Psoas muscle (tissue), 8 donors: ENCODE data around the gene SPRR2B. TPM values are rescaled to one million over a fixed set of nuclear protein-coding genes. Genes with fewer than 3 reads are reported as not detected.
"Not testable (repeated sequence)": the region's sequence is repeated elsewhere in the genome, so short reads cannot be mapped to it uniquely, and the experiment has no call there.

Source experiments
- ATAC-seq, 4 donors: fragments of 200-7000 bp; cut with Tn5 transposase; one replicate each; pipeline ENCODE4 v1.9.1; 2020; ENCODE audit warnings: moderate library complexity in 3 of 4, mild to moderate bottlenecking in 2 of 4
- DNase-seq, 2 donors: peaks; one replicate each; pipeline ENCODE4 v3.0.0-alpha.2; 2020
- H3K27ac ChIP-seq: fragments of 200-600 bp; one replicate; pipeline ENCODE4 v1.8.0; 2022
- H3K27me3 ChIP-seq, 3 donors: fragments of 200-600 bp in 1 of 3; one replicate each; pipeline versions ENCODE4 v1.6.1 to v1.8.0; 2013 to 2022; ENCODE audit warnings: low read length in 2 of 3, mild to moderate bottlenecking in 2 of 3, moderate library complexity in 1 of 3; ENCODE audit not compliant: insufficient read depth in 3 of 3
- H3K36me3 ChIP-seq, 2 donors: fragments of 200-600 bp in 1 of 2; one replicate each; pipeline versions ENCODE4 v1.6.1 to v1.8.0; 2013 to 2022; ENCODE audit warnings: low read depth in 1 of 2, mild to moderate bottlenecking in 1 of 2, moderate library complexity in 1 of 2; ENCODE audit not compliant: insufficient read depth in 1 of 2
- H3K4me1 ChIP-seq: fragments of 200-600 bp; one replicate; pipeline ENCODE4 v1.8.0; 2022
- H3K4me3 ChIP-seq: fragments of 200-600 bp; one replicate; pipeline ENCODE4 v1.8.0; 2022; ENCODE audit warnings: mild to moderate bottlenecking
- H3K9me3 ChIP-seq: fragments of 200-600 bp; one replicate; pipeline ENCODE4 v1.8.0; 2022
- WGBS, 3 donors: extraction: QIAGEN DNeasy Blood & Tissue Kit; methylation state at CpG; one replicate each; pipeline versions ENCODE4 v1.1.6 to v1.1.7; 2013; 5-methylcytosine and 5-hydroxymethylcytosine counted together
- intact Hi-C, 2 donors: fragments of 100-400 bp; cut with DNase I; formaldehyde crosslinking; loops; one replicate each; pipeline versions ENCODE4 v1.11.0 to v1.14.2; 2022
- polyA plus RNA-seq, 3 donors: library from polyadenylated mRNA; stranded (reverse); fragments of 200-250 nt; gene quantifications; one replicate each; pipeline ENCODE4 v1.2.3, GENCODE V29; 2013
- total RNA-seq, 4 donors: library from RNA; stranded (reverse); fragmentation: NEBNext Ultra II Directional in 2 of 4; extraction: Animal tissue kit (Norgen Biotek cat#: 25700) in 2 of 4; gene quantifications; one replicate each; pipeline versions ENCODE4 v1.2.1 to v1.2.4, GENCODE V29; 2021 to 2023
- TF ChIP-seq, protein P1 (sequence below): fragments of 200-600 bp; IDR thresholded peaks from one replicate; pipeline ENCODE4 v1.8.0; 2022; ENCODE audit warnings: antibody characterized with exemption
- donor health status: healthy with polysubstance abuse.
- donor health status: DM: no; HTN: no; CAD: no; lungs with moderate emphysema.
- donor health status: Bipolar disorder and iron deficiency.
- donor health status: healthy.
- donor health status: DM: yes; HTN: yes; CAD: no.
- donor health status: DM: no; HTN: no; CAD: no.
- donor health status: DM: no; HTN: no; CAD: no.
- donor health status: DM: yes; HTN: yes; CAD: no.

Gene SPRR2B
- total and polyA plus RNA-seq, 7 donors = not detected

GRCh38 chr1:153025797-153026196 is 45.6 kb downstream of the SPRR2B start:
- no peaks in the 10 kb centered on the region for H3K36me3 ChIP-seq

DNA sequence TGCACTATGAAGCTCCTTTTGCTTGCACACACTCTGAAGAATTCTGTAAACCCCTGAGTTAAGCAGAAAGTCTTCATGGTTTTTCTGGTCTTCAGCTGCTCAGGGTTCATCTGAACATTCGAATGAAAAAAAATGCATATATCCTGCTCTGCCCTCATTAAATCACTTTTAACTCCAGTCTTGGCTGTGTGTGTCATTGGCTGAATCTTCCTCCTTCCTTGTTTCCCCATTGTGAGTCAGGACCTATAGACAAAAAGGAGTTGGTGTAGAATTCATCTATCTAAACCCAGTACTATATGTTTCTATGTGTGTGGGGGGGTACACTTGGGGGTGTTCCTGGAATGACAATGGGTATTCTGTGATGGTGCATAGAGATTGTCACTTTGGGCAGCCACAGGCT is 47.0 kb downstream of the SPRR2B start:
- intact Hi-C loops = no loop called here
- 65 to 83% (median 73%) methylated on average over 1 of the region's 1 CpG for WGBS, 3 donors
- ATAC-seq (no peak), DNase-seq (no peak)
- TF ChIP-seq, protein P1, sequence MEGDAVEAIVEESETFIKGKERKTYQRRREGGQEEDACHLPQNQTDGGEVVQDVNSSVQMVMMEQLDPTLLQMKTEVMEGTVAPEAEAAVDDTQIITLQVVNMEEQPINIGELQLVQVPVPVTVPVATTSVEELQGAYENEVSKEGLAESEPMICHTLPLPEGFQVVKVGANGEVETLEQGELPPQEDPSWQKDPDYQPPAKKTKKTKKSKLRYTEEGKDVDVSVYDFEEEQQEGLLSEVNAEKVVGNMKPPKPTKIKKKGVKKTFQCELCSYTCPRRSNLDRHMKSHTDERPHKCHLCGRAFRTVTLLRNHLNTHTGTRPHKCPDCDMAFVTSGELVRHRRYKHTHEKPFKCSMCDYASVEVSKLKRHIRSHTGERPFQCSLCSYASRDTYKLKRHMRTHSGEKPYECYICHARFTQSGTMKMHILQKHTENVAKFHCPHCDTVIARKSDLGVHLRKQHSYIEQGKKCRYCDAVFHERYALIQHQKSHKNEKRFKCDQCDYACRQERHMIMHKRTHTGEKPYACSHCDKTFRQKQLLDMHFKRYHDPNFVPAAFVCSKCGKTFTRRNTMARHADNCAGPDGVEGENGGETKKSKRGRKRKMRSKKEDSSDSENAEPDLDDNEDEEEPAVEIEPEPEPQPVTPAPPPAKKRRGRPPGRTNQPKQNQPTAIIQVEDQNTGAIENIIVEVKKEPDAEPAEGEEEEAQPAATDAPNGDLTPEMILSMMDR = no peak
- Histone ChIP-seq H3K4me1 (no peaks in the 10 kb centered on the region), H3K4me3 (no peak overlapping the region), H3K27ac (no peak overlapping the region), H3K36me3 (no peaks in the 10 kb centered on the region), H3K27me3 (peaks cover 0 to 2% (median 0%) of the 10 kb centered on the region in 3 donors), H3K9me3 (no peaks in the 10 kb centered on the region)

More at GRCh38 chr1:153025797-153026196, 45.6 kb downstream of the SPRR2B start:
- no peak overlapping the region for H3K27ac ChIP-seq
- H3K27me3 ChIP-seq = no peaks in the 10 kb centered on the region
- no peaks in the 10 kb centered on the region for H3K9me3 ChIP-seq
- no peaks in the 10 kb centered on the region for H3K4me1 ChIP-seq
- intact Hi-C loops = no loop called here
- 78 to 89% (median 81%) methylated on average over 1 of the region's 1 CpG for WGBS, 3 donors
- DNase-seq (no peak), ATAC-seq (no peak)
- TF ChIP-seq, protein P1 = no peak
- H3K4me3 ChIP-seq = no peak overlapping the region

DNA sequence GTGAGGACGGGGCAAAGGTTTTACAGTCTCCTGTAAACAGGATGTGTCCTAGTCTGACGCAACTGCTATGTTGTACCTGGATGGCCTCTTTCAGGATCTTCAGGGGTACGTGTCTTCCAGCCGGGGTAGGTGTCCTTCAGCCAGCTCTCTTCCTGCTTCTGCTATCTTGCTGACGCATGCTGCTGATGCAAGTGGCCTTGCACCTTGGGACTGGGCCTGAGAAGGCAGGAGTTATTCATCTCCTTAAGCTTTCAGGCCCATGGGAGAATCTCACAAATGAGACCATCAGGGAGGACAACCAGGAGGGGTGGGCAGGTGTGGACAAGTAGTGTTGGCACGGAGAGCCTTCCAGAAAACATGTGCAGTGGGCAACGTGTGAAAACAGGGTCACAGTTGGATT is 48.3 kb downstream of the SPRR2B start:
- intact Hi-C loops = no loop called here
- no peaks in the 10 kb centered on the region for H3K36me3 ChIP-seq
- DNase-seq = no peak
- H3K4me3 ChIP-seq = no peak overlapping the region
- WGBS, 3 donors = 80 to 88% (median 86%) methylated on average over 7 of the region's 7 CpGs
- TF ChIP-seq, protein P1 = no peak
- ATAC-seq = no peak
- no peaks in the 10 kb centered on the region for H3K4me1 ChIP-seq
- H3K9me3 ChIP-seq = no peaks in the 10 kb centered on the region
- peaks cover 0 to 2% (median 0%) of the 10 kb centered on the region in 3 donors for H3K27me3 ChIP-seq
- no peak overlapping the region for H3K27ac ChIP-seq

DNA sequence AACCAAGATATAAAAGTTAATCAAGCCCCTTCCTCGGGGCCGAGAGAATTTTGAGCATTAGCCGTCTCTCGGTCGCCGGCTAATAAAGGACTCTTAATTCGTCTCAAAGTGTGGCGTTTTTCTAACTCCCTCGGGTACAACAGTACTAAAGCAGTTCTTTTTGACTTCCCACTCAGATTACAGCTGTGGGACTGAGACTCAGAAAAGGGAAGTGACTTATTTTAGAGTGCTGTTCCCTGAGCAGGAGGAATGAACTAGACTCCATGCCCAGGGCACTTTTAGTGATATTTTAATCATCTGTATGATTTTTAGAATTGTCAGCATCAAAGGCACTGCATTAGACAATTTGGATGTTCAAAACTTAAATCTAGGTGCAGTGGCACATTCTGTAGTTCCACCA is 49.1 kb downstream of the SPRR2B start:
- intact Hi-C loops, ATAC-seq, H3K27ac ChIP-seq, H3K36me3 ChIP-seq, H3K27me3 ChIP-seq, H3K9me3 ChIP-seq, DNase-seq, H3K4me1 ChIP-seq, H3K4me3 ChIP-seq: not testable (repeated sequence)
- 9 to 30% (median 11%) methylated on average over 9 of the region's 9 CpGs for WGBS, 3 donors

GRCh38 chr1:153021829-153022228 is 49.6 kb downstream of the SPRR2B start:
- H3K36me3 ChIP-seq, H3K4me1 ChIP-seq, H3K27me3 ChIP-seq, DNase-seq, ATAC-seq, H3K9me3 ChIP-seq, intact Hi-C loops, H3K27ac ChIP-seq, H3K4me3 ChIP-seq: not testable (repeated sequence)
- 11 to 19% (median 14%) methylated on average over 2 of the region's 2 CpGs for WGBS, 3 donors

Other genes with a start within 250 kb of the SPRR2B start
- not detected for gene LCE1A, start 244.1 kb downstream of the SPRR2B start, total RNA-seq
- not detected for gene LCE1A, start 244.1 kb downstream of the SPRR2B start, polyA plus RNA-seq
- not detected for gene LCE6A, start 228.8 kb downstream of the SPRR2B start, total RNA-seq
- not detected for gene LCE6A, start 228.8 kb downstream of the SPRR2B start, polyA plus RNA-seq
- not detected for gene LCE7A, start 211.6 kb downstream of the SPRR2B start, total RNA-seq
- not detected for gene LCE7A, start 211.6 kb downstream of the SPRR2B start, polyA plus RNA-seq
- gene SMCP, start 193.3 kb downstream of the SPRR2B start, total RNA-seq = not detected
- gene SMCP, start 193.3 kb downstream of the SPRR2B start, polyA plus RNA-seq = not detected
- gene IVL, start 163.1 kb downstream of the SPRR2B start, total RNA-seq = not detected
- gene IVL, start 163.1 kb downstream of the SPRR2B start, polyA plus RNA-seq = under 1 TPM in 1 of 3 donors, not detected in 2; 0.04 TPM
- gene SPRR5, start 124.4 kb downstream of the SPRR2B start, total RNA-seq = not detected
- gene SPRR5, start 124.4 kb downstream of the SPRR2B start, polyA plus RNA-seq = not detected
- not detected for gene SPRR4, start 101.0 kb downstream of the SPRR2B start, total RNA-seq
- gene SPRR4, start 101.0 kb downstream of the SPRR2B start, polyA plus RNA-seq = not detected
- not detected for gene SPRR1A, start 87.5 kb downstream of the SPRR2B start, total RNA-seq
- gene SPRR1A, start 87.5 kb downstream of the SPRR2B start, polyA plus RNA-seq = not detected
- 1 to 10 TPM in 1 of 4 donors, under 1 TPM in 1, not detected in 2; 0.32 to 1.1 TPM for gene SPRR3, start 69.9 kb downstream of the SPRR2B start, total RNA-seq
- gene SPRR3, start 69.9 kb downstream of the SPRR2B start, polyA plus RNA-seq = 1 to 10 TPM in 1 of 3 donors, under 1 TPM in 1, not detected in 1; 0.82 to 1.2 TPM
- not detected for gene SPRR1B, start 40.4 kb downstream of the SPRR2B start, total RNA-seq
- gene SPRR1B, start 40.4 kb downstream of the SPRR2B start, polyA plus RNA-seq = under 1 TPM in 1 of 3 donors, not detected in 2; 0.23 TPM
- gene SPRR2D, start 30.5 kb downstream of the SPRR2B start, total RNA-seq = not detected
- gene SPRR2D, start 30.5 kb downstream of the SPRR2B start, polyA plus RNA-seq = not detected
- under 1 TPM in 2 of 4 donors, not detected in 2; 0.34 to 0.56 TPM for gene SPRR2A, start 14.1 kb downstream of the SPRR2B start, total RNA-seq
- gene SPRR2A, start 14.1 kb downstream of the SPRR2B start, polyA plus RNA-seq = under 1 TPM in 1 of 3 donors, not detected in 2; 0.22 TPM
- gene SPRR2E, start 22.9 kb upstream of the SPRR2B start, total RNA-seq = not detected
- gene SPRR2E, start 22.9 kb upstream of the SPRR2B start, polyA plus RNA-seq = under 1 TPM in 1 of 3 donors, not detected in 2; 0.14 TPM
- not detected for gene SPRR2F, start 41.9 kb upstream of the SPRR2B start, total RNA-seq
- gene SPRR2F, start 41.9 kb upstream of the SPRR2B start, polyA plus RNA-seq = not detected
- not detected for gene SPRR2G, start 79.3 kb upstream of the SPRR2B start, total RNA-seq
- gene SPRR2G, start 79.3 kb upstream of the SPRR2B start, polyA plus RNA-seq = not detected
- gene LELP1, start 131.8 kb upstream of the SPRR2B start, total RNA-seq = not detected
- not detected for gene LELP1, start 131.8 kb upstream of the SPRR2B start, polyA plus RNA-seq
- gene PRR9, start 146.0 kb upstream of the SPRR2B start, total RNA-seq = not detected
- gene PRR9, start 146.0 kb upstream of the SPRR2B start, polyA plus RNA-seq = under 1 TPM in 1 of 3 donors, not detected in 2; 0.04 TPM
- not detected for gene LORICRIN, start 188.1 kb upstream of the SPRR2B start, total RNA-seq
- gene LORICRIN, start 188.1 kb upstream of the SPRR2B start, polyA plus RNA-seq = under 1 TPM in 2 of 3 donors, not detected in 1; 0.06 to 0.25 TPM
- not detected for gene PGLYRP3, start 241.3 kb upstream of the SPRR2B start, total RNA-seq
- not detected for gene PGLYRP3, start 241.3 kb upstream of the SPRR2B start, polyA plus RNA-seq